Measurements from ENCODE around the gene DGKZ. TPM values are rescaled to one million over a fixed set of nuclear protein-coding genes. Genes with fewer than 3 reads are reported as not detected.

The DGKZ gene
- total RNA-seq, 1 experiment from 2014 or later = 57.9 TPM

DNA sequence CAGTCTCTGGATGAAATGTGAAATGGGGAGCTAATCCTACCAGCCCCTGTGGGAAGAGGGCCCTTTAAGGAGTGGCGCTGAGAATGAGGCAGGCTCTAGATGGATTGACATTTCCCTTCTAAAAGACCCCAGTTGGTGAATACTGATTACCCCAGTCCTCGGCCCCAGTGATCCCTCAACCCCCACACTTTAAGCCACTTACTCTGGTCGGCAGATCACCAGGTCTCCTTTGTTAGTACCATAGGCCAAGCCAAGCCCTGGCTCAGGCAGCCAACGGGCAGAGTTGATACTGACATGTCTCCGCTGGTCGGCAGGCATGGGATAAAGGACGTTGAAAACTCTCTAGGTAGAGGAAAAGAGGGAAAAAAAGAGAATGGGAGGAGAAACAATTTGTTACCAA, 70.4 kb downstream of the DGKZ start:
- ChIA-PET CTCF (no interaction called here), POLR2A (no interaction called here)
- Mint-ChIP-seq H3K4me3 (ENCODE audit: unreplicated experiment) (no peak overlapping the region), H3K27me3 (ENCODE audit: insufficient read depth, unreplicated experiment) (no peaks in the 10 kb centered on the region), H3K4me1 (ENCODE audit: insufficient read depth, unreplicated experiment) (no peaks in the 10 kb centered on the region), H3K27ac (ENCODE audit: low read depth, unreplicated experiment) (no peak overlapping the region), H3K36me3 (ENCODE audit: insufficient read depth, unreplicated experiment) (peaks cover 36% of the 10 kb centered on the region), H3K9me3 (ENCODE audit: unreplicated experiment) (no peaks in the 10 kb centered on the region)
- no TSS peak for BruUV-seq (replicated peaks)
- TF ChIP-seq, protein P1, sequence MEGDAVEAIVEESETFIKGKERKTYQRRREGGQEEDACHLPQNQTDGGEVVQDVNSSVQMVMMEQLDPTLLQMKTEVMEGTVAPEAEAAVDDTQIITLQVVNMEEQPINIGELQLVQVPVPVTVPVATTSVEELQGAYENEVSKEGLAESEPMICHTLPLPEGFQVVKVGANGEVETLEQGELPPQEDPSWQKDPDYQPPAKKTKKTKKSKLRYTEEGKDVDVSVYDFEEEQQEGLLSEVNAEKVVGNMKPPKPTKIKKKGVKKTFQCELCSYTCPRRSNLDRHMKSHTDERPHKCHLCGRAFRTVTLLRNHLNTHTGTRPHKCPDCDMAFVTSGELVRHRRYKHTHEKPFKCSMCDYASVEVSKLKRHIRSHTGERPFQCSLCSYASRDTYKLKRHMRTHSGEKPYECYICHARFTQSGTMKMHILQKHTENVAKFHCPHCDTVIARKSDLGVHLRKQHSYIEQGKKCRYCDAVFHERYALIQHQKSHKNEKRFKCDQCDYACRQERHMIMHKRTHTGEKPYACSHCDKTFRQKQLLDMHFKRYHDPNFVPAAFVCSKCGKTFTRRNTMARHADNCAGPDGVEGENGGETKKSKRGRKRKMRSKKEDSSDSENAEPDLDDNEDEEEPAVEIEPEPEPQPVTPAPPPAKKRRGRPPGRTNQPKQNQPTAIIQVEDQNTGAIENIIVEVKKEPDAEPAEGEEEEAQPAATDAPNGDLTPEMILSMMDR (IDR thresholded peaks at IDR 0.05; ENCODE audit: unreplicated experiment) = no peak
- intact Hi-C loops (cut with micrococcal nuclease) = no loop called here
- no peak for DNase-seq (ENCODE audit: unreplicated experiment)

- H3K27me3 Mint-ChIP-seq (ENCODE audit: insufficient read depth, unreplicated experiment) = no peaks in the 10 kb centered on the region
- H3K27ac Mint-ChIP-seq (ENCODE audit: low read depth, unreplicated experiment) = no peak overlapping the region
- no peak for DNase-seq (ENCODE audit: unreplicated experiment)
- intact Hi-C loops (cut with micrococcal nuclease) = no loop called here
- H3K4me3 Mint-ChIP-seq (ENCODE audit: unreplicated experiment) = no peak overlapping the region
- no peaks in the 10 kb centered on the region for H3K9me3 Mint-ChIP-seq (ENCODE audit: unreplicated experiment)
- no TSS peak for BruUV-seq (replicated peaks)
- ChIA-PET POLR2A (interaction anchor here (0.6 kb wide), 2 partner anchors 130 to 182 kb away, joined by 3 to 4 read pairs; no protein-coding TSS in a partner anchor), CTCF (interaction anchor here (0.6 to 1.3 kb wide), 3 partner anchors 30 to 727 kb away, joined by 3 to 4 read pairs (median 3); no protein-coding TSS in a partner anchor)
- H3K36me3 Mint-ChIP-seq (ENCODE audit: insufficient read depth, unreplicated experiment) = peaks cover 35% of the 10 kb centered on the region
- H3K4me1 Mint-ChIP-seq (ENCODE audit: insufficient read depth, unreplicated experiment) = no peaks in the 10 kb centered on the region
- TF ChIP-seq, protein P1 (IDR thresholded peaks at IDR 0.05; ENCODE audit: unreplicated experiment) = no peak
These were observed 71.5 kb downstream of the DGKZ start for GRCh38 chr11:46418751-46419150.

GRCh38 chr11:46420513-46420912, 73.2 kb downstream of the DGKZ start:
- H3K9me3 Mint-ChIP-seq (ENCODE audit: unreplicated experiment) = no peaks in the 10 kb centered on the region

DNA sequence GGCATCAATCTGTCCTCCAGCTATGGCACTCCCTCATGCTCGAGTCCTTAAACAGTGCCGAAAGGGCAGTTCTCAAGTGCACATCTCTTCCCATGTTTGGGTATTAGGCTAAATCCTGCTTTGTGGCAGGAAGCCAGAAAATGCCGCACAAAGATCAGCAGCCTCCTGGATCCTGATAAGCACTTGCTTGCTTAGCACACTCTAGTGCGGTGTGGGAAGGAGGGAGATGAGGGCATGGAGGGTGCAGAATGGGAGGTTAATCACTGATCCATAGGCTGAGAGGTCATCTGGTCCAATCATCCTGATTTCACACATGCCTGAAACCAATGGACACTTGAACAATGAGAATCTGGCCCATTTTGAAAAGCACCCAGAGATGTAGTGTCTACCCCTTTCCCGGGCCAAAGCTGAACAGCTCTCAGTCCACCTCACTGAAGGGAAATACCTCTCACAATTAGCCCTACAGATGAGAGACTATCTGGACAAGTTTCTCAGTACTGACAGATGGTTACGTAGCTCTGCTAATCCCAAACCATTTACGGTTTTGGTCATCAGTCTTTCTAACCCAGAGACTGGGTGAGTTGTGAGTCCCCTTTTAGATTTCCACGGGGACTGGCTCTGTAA, 74.1 kb downstream of the DGKZ start:
- BruUV-seq (replicated peaks) = no TSS peak
- POLR2A ChIA-PET = interaction anchor here (0.7 to 1.3 kb wide), 2 partner anchors 8 to 190 kb away, joined by 3 read pairs; no protein-coding TSS in a partner anchor
- intact Hi-C loops (cut with micrococcal nuclease) = no loop called here
- peaks cover 40% of the 10 kb centered on the region for H3K36me3 Mint-ChIP-seq (ENCODE audit: insufficient read depth, unreplicated experiment)
- TF ChIP-seq, protein P1 (IDR thresholded peaks at IDR 0.05; ENCODE audit: unreplicated experiment) = no peak
- CTCF ChIA-PET = interaction anchor here (0.6 kb wide), 1 partner anchor 13 kb away, joined by 3 read pairs; no protein-coding TSS in a partner anchor
- H3K27ac Mint-ChIP-seq (ENCODE audit: low read depth, unreplicated experiment) = no peak overlapping the region
- H3K27me3 Mint-ChIP-seq (ENCODE audit: insufficient read depth, unreplicated experiment) = no peaks in the 10 kb centered on the region
- H3K4me3 Mint-ChIP-seq (ENCODE audit: unreplicated experiment) = no peak overlapping the region
- DNase-seq (ENCODE audit: unreplicated experiment) = no peak
- no peaks in the 10 kb centered on the region for H3K4me1 Mint-ChIP-seq (ENCODE audit: insufficient read depth, unreplicated experiment)
- no peaks in the 10 kb centered on the region for H3K9me3 Mint-ChIP-seq (ENCODE audit: unreplicated experiment)

More at GRCh38 chr11:46420513-46420912, 73.2 kb downstream of the DGKZ start:
- no peak overlapping the region for H3K27ac Mint-ChIP-seq (ENCODE audit: low read depth, unreplicated experiment)
- ChIA-PET CTCF (no interaction called here), POLR2A (interaction anchor here (1.3 kb wide), 1 partner anchor 9 kb away, joined by 3 read pairs; no protein-coding TSS in a partner anchor)
- no peak overlapping the region for H3K4me3 Mint-ChIP-seq (ENCODE audit: unreplicated experiment)
- peaks cover 42% of the 10 kb centered on the region for H3K36me3 Mint-ChIP-seq (ENCODE audit: insufficient read depth, unreplicated experiment)
- TF ChIP-seq, protein P1 (IDR thresholded peaks at IDR 0.05; ENCODE audit: unreplicated experiment) = no peak
- H3K27me3 Mint-ChIP-seq (ENCODE audit: insufficient read depth, unreplicated experiment) = no peaks in the 10 kb centered on the region
- no peaks in the 10 kb centered on the region for H3K4me1 Mint-ChIP-seq (ENCODE audit: insufficient read depth, unreplicated experiment)
- no TSS peak for BruUV-seq (replicated peaks)
- intact Hi-C loops (cut with micrococcal nuclease) = no loop called here
- DNase-seq (ENCODE audit: unreplicated experiment) = no peak

All from MCF 10A (cell line).